HG03097 (cell line): ENCODE measurements around the gene PSMD11.

Source experiments
- ATAC-seq: cut with Tn5 transposase; IDR thresholded peaks from one replicate; pipeline ENCODE4 v1.9.1; 2021; ENCODE audit not compliant: unreplicated experiment, low FRiP score

The PSMD11 gene

GRCh38 chr17:32527146-32527545 is 82.8 kb downstream of the PSMD11 start:
- no peak for ATAC-seq

- ATAC-seq = no peak
These were observed 84.5 kb downstream of the PSMD11 start for GRCh38 chr17:32528825-32529224.

- no peak for ATAC-seq
These were observed 85.3 kb downstream of the PSMD11 start for GRCh38 chr17:32529604-32530003.
